ENCODE results near the gene CREBBP.

DNA sequence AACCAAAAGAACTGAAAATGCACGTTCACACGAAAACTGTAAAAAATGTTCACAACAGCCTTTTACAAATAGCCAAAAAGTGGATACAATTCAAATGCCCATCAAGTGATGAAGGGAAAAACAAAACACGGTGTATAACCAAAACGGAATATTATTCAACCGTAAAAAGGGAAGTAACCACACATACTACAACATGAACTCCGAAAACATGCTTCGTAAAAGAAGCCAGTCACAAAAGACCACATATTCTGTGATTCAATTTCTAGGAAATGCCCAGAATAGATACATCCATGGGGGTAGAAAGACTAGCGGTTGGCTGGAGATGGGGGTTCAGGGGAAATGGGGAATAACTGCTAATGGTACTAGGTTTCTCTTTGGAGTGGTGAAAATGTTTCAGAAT lies 81.7 kb downstream of the CREBBP start:
- TF ChIP-seq, protein P1, sequence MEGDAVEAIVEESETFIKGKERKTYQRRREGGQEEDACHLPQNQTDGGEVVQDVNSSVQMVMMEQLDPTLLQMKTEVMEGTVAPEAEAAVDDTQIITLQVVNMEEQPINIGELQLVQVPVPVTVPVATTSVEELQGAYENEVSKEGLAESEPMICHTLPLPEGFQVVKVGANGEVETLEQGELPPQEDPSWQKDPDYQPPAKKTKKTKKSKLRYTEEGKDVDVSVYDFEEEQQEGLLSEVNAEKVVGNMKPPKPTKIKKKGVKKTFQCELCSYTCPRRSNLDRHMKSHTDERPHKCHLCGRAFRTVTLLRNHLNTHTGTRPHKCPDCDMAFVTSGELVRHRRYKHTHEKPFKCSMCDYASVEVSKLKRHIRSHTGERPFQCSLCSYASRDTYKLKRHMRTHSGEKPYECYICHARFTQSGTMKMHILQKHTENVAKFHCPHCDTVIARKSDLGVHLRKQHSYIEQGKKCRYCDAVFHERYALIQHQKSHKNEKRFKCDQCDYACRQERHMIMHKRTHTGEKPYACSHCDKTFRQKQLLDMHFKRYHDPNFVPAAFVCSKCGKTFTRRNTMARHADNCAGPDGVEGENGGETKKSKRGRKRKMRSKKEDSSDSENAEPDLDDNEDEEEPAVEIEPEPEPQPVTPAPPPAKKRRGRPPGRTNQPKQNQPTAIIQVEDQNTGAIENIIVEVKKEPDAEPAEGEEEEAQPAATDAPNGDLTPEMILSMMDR (conservative IDR thresholded peaks at IDR 0.05): no peak
- TF ChIP-seq ZFX (IDR thresholded peaks at IDR 0.05): no peak
